ENCODE measurements around the gene ZNF600.
"Not testable (repeated sequence)": the region's sequence is repeated elsewhere in the genome, so short reads cannot be mapped to it uniquely, and the experiment has no call there.

The ZNF600 gene

GRCh38 chr19:52741951-52742485 is 44.6 kb downstream of the ZNF600 start:
- no peak for DNase-seq (ENCODE audit: low spot score)

GRCh38 chr19:52741371-52741770 is 45.2 kb downstream of the ZNF600 start:
- not testable (repeated sequence) for DNase-seq (ENCODE audit: low spot score)

GRCh38 chr19:52739576-52739975 is 47.0 kb downstream of the ZNF600 start:
- DNase-seq (ENCODE audit: low spot score): no peak

GRCh38 chr19:52735734-52736133 is 50.9 kb downstream of the ZNF600 start:
- peak; percentile 96 for DNase-seq (ENCODE audit: low spot score)

GRCh38 chr19:52734893-52735661 is 51.5 kb downstream of the ZNF600 start, which contains the start of gene ZNF611:
ZNF611 (minus strand) TSS chr19:52735044; CDS start chr19:52715894, 19,150 bp downstream.
- DNase-seq (ENCODE audit: low spot score): peak; percentile 97

GRCh38 chr19:52734331-52734892 is 52.2 kb downstream of the ZNF600 start:
- DNase-seq (ENCODE audit: low spot score): peak; percentile 16

DNA sequence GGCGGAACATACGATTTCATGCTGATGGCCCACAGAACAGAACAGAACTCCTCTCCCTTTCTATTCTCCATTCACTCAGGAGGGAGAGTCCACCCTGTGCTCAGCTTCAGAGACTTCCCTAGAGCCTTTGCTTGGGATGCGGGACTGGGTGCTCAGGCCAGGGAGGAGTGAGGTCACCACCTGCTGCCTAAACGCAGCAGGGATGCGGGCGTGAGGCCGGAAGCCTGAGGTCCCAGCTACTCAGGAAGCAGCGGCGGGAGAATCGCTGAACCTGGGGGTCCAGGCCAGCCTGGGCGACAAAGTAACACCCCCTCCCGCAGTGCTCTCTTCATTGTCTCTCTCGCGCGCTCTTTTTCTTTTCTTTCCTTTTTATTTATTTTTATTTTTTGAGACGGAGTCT is 60.5 kb downstream of the ZNF600 start:
- DNase-seq (ENCODE audit: low spot score): not testable (repeated sequence)

DNA sequence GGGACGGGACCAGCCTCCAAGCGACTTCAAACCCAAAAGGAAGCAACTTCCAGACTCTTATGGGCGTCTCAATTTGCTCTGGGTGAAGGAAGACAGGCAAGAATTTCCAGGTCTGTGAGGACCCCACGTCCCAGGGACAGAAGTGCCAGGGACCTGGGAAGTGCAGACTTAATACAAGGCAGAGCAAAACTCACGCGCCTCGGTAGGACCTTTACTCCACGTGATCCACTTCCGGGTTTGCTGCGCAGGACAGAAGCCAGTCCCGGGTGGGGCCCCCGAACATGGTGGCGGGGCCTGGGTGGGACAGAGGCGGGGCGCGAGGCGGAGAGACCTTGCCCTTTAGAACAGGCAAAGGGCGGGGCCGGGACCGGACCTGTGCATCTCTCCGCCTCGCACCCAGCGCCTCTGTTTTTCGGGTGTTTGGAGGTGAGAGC is 61.0 kb downstream of the ZNF600 start:
- DNase-seq (ENCODE audit: low spot score): no peak

- no peak for DNase-seq (ENCODE audit: low spot score)
Observed at GRCh38 chr19:52724701-52725514, 61.7 kb downstream of the ZNF600 start.

DNA sequence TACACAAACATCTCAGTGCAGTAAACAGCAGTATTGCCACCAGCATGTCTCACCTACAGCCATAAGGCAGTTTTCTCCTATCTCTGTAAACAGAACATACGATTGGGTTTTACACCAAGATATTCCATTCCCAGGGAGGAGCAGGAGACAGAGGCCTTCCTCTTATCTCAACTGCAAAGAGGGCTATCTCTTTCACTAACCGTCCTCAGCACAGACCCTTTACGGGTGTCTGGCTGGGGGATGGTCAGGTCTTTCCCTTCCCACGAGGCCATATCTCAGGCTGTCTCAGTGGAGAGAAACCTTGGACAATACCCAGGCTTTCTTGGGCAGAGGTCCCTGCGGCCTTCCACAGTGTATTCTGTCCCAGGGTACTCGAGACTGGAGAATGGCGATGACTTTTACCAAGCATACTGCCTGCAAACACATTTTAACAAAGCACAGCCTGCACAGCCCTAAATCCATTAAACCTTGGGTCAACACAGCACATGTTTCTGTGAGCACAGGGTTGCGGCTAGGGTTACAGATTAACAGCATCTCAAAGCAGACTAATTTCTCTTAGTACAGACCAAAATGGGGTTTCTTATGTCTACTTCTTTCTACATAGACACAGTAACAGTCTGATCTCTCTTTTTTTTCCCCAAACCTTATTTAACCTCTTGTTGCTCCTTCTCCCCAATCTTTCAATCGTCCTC is 62.5 kb downstream of the ZNF600 start:
- DNase-seq (ENCODE audit: low spot score): peak; percentile 43

DNA sequence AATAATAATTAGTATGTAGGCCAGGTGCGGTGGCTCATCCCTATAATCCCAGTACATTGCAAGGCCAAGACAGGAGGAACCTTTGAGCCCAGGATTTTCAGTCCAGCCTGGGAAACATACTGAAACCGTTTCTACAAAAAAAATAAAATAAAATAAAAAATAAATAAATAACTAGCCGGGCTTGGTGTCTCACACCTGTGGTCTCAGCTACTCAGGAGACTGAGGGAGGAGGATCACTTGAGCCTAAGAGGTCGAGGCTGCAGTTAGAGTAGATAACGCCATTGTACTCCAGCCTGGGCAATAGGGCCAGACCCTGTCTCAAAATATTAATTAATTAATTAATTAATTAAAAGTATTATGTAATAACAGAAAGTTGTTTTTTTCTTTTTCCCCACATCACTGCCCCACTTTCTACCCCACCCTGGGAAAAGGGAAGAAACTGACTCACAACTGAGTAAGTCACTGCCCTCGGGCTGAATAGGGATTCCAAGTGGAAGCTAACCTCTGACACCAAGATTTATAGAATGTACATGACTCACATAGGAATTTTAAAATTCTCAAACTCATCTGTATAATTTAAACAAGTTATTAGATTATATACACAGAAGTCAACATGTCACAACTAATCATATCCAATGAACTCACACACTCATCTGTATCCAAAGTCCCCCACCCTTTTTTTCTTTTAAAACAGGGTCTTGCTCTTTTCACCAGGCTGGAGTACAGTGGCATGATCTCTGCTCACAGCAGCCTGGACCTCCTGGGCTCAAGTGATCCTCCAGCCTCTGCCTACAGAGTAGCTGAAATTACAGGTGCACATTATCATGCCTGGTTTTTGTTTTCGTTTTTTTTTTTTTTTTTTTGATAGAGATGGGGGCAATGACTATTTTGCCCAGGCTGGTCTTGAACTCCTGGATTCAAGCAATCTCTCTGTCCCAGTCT is 64.3 kb downstream of the ZNF600 start:
- DNase-seq (ENCODE audit: low spot score): peak; percentile 88

GRCh38 chr19:52720541-52720940 is 66.0 kb downstream of the ZNF600 start:
- DNase-seq (ENCODE audit: low spot score): not testable (repeated sequence)

DNA sequence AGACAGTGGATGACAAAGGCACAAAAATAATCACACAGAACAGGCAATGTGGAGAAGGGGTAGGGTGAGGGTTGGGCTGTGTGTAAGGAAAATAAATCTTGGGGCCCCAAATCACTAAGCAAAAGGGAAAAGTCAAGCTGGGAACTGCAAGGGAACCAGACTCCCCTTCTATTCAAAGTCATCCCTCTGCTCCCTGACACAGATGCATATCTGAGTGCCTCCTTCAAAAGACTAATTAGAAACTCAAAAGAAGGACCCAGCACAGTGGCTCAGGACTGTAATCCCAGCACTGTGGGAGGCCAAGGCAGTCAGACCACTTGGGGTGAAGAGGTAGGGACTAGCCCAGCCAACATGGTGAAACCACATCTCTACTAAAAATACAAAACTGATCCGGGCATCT is 70.1 kb downstream of the ZNF600 start:
- DNase-seq (ENCODE audit: low spot score): no peak

DNA sequence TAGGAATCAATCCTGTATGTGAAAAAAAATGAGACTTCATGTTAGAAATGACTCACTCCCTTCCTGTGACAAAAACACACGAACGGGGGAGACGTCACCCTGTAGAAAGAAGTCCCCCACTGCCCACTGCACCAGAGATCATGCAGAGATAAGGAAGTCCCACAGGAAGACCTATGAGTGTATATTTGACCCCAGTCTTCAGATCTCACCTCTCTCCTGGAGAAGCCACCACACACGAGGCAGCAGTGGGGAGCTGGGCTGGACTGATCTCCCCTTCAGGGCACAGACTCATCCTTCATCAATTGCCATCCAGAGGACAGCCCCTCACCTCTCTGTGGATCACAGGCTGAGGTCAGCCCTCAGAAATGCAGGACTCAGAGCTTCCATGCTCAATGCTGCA is 70.7 kb downstream of the ZNF600 start:
- DNase-seq (ENCODE audit: low spot score): peak; percentile 42

GRCh38 chr19:52715330-52715729 is 71.3 kb downstream of the ZNF600 start:
- DNase-seq (ENCODE audit: low spot score): not testable (repeated sequence)
